Mesenchymal stem cell (in vitro differentiated cells and primary cell): ENCODE data around the gene CLEC20A.
A peak's percentile ranks its signal among the peaks of the same experiment; 100 is the strongest.

Experiments used
- DNase-seq: peaks from one replicate; pipeline ENCODE4 v3.0.0-alpha.2; 2013
- H2AFZ ChIP-seq: one replicate; pipeline ENCODE4 v1.6.1; 2013; ENCODE audit warnings: low read depth, mild to moderate bottlenecking, control low read depth, inconsistent platforms, low read length, moderate library complexity
- H2AK5ac ChIP-seq: 2 replicates; pipeline ENCODE4 v1.6.1; 2013; ENCODE audit warnings: low read length, moderate library complexity, mild to moderate bottlenecking, inconsistent platforms; ENCODE audit not compliant: severe bottlenecking
- H2BK120ac ChIP-seq: one replicate; pipeline ENCODE4 v1.6.1; 2013; ENCODE audit warnings: low read depth, mild to moderate bottlenecking, inconsistent platforms, low read length, moderate library complexity
- H2BK12ac ChIP-seq, 2 experiments: one replicate each; pipeline ENCODE4 v1.6.1; 2013; ENCODE audit warnings: inconsistent platforms in 2 of 2, low read length in 2 of 2, mild to moderate bottlenecking in 2 of 2, moderate library complexity in 2 of 2, control low read depth in 1 of 2
- H2BK15ac ChIP-seq: one replicate; pipeline ENCODE4 v1.6.1; 2013; ENCODE audit warnings: mild to moderate bottlenecking, low read depth, inconsistent platforms; ENCODE audit not compliant: poor library complexity, severe bottlenecking
- H2BK5ac ChIP-seq: 2 replicates; pipeline ENCODE4 v1.6.1; 2013; ENCODE audit warnings: low read depth, mild to moderate bottlenecking, low read length, control low read depth, inconsistent platforms; ENCODE audit not compliant: poor library complexity, severe bottlenecking
- H3K14ac ChIP-seq, 2 experiments: one replicate each; pipeline ENCODE4 v1.6.1; 2013; ENCODE audit warnings: inconsistent platforms in 2 of 2, low read length in 2 of 2, control low read depth in 1 of 2, mild to moderate bottlenecking in 1 of 2, moderate library complexity in 1 of 2
- H3K18ac ChIP-seq, 2 experiments: one replicate each; pipeline ENCODE4 v1.6.1; 2013; ENCODE audit warnings: inconsistent platforms in 2 of 2, low read length in 2 of 2, control low read depth in 1 of 2, low read depth in 1 of 2, mild to moderate bottlenecking in 1 of 2
- H3K23ac ChIP-seq, 2 experiments: one replicate each; pipeline ENCODE4 v1.6.1; 2013; ENCODE audit warnings: inconsistent platforms in 2 of 2, low read length in 2 of 2, mild to moderate bottlenecking in 2 of 2, moderate library complexity in 2 of 2, control low read depth in 1 of 2
- H3K27ac ChIP-seq: 2 replicates; pipeline ENCODE4 v1.5.1; 2013; ENCODE audit warnings: mild to moderate bottlenecking, moderate library complexity, low read length, control low read depth, inconsistent platforms; ENCODE audit not compliant: poor library complexity, severe bottlenecking
- H3K27me3 ChIP-seq, 2 experiments: 2 replicates each; pipeline versions ENCODE4 v1.6.1 to v1.7.0; 2013; ENCODE audit warnings: low read length in 2 of 2, mild to moderate bottlenecking in 2 of 2, moderate library complexity in 2 of 2, control low read depth in 1 of 2, inconsistent platforms in 1 of 2; ENCODE audit not compliant: control insufficient read depth in 1 of 2, insufficient read depth in 1 of 2
- H3K36me3 ChIP-seq, 2 experiments: 2 replicates each; pipeline versions ENCODE4 v1.6.1 to v1.7.0; 2013; ENCODE audit warnings: low read length in 2 of 2, control low read depth in 1 of 2, inconsistent platforms in 1 of 2, low read depth in 1 of 2, mild to moderate bottlenecking in 1 of 2; ENCODE audit not compliant: insufficient read depth in 2 of 2, control insufficient read depth in 1 of 2
- H3K4ac ChIP-seq, 2 experiments: one replicate each; pipeline ENCODE4 v1.6.1; 2013; ENCODE audit warnings: inconsistent platforms in 2 of 2, low read length in 2 of 2, mild to moderate bottlenecking in 2 of 2, moderate library complexity in 2 of 2, control low read depth in 1 of 2, low read depth in 1 of 2
- H3K4me1 ChIP-seq: 2 replicates; pipeline ENCODE4 v1.6.1; 2013; ENCODE audit warnings: low read depth, low read length, control low read depth; ENCODE audit not compliant: control insufficient read depth, insufficient read depth
- H3K4me2 ChIP-seq: 2 replicates; pipeline ENCODE4 v1.6.1; 2013; ENCODE audit warnings: low read length, mild to moderate bottlenecking, inconsistent platforms; ENCODE audit not compliant: poor library complexity, severe bottlenecking
- H3K4me3 ChIP-seq, 2 experiments: 2 replicates each; pipeline versions ENCODE4 v1.5.1 to v1.7.0; 2013; ENCODE audit warnings: low read length in 2 of 2, mild to moderate bottlenecking in 2 of 2, control low read depth in 1 of 2, low read depth in 1 of 2; ENCODE audit not compliant: insufficient read depth in 1 of 2
- H3K79me1 ChIP-seq: replicated peaks from 2 replicates; pipeline ENCODE4 v1.6.1; 2013; ENCODE audit warnings: mild to moderate bottlenecking, control low read depth, low read length, inconsistent platforms; ENCODE audit not compliant: poor library complexity, severe bottlenecking
- H3K9ac ChIP-seq: 2 replicates; pipeline ENCODE4 v1.7.0; 2013; ENCODE audit warnings: mild to moderate bottlenecking, low read length, moderate library complexity
- H3K9me3 ChIP-seq: 2 replicates; pipeline ENCODE4 v1.7.0; 2013; ENCODE audit warnings: mild to moderate bottlenecking, low read length; ENCODE audit not compliant: control insufficient read depth
- H4K8ac ChIP-seq: one replicate; pipeline ENCODE4 v1.6.1; 2013; ENCODE audit warnings: inconsistent platforms, mild to moderate bottlenecking, low read length, moderate library complexity
- H4K91ac ChIP-seq: one replicate; pipeline ENCODE4 v1.6.1; 2013; ENCODE audit warnings: mild to moderate bottlenecking, low read length, inconsistent platforms
- WGBS: methylation state at CpG from one replicate; pipeline ENCODE4 v1.1.7; 2013; ENCODE audit warnings: mixed read lengths; 5-methylcytosine and 5-hydroxymethylcytosine counted together

CLEC20A gene

DNA sequence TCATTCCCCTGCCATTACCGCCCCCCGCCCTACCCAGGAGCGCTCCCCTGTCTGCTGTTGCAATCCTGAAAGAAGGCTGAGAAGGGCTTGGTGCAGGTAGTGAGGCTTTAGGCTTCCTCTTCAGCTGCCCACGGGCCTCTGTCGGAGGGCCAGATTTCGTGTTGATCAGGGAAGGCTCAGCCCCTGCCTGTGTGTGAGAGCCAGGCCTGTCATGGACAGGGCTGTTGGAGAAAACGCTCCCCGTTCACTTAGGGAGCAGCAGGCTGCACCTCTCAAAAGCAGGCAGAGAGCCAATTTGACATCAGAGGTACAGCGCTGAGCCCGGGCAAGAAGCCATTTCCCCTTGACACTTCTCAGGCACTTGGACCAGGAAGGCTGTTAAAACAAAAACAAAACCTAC is 35.1 kb upstream of the CLEC20A start:
- H3K27ac ChIP-seq = no peak overlapping the region
- peak overlapping the region; percentile 82 for H4K8ac ChIP-seq
- H3K23ac ChIP-seq = no peak overlapping the region
- H3K18ac ChIP-seq = peak overlapping the region; percentile 28 to 60
- H3K9ac ChIP-seq = peak overlapping the region; percentile 52
- H4K91ac ChIP-seq = peak overlapping the region; percentile 44
- no peaks in the 10 kb centered on the region for H3K27me3 ChIP-seq
- H2BK120ac ChIP-seq = no peak overlapping the region
- 77% methylated on average over 10 of the region's 10 CpGs for WGBS
- no peak overlapping the region for H3K14ac ChIP-seq
- H3K9me3 ChIP-seq = no peaks in the 10 kb centered on the region
- DNase-seq = no peak
- no peaks in the 10 kb centered on the region for H3K36me3 ChIP-seq
- peak overlapping the region; percentile 32 to 67 for H3K4ac ChIP-seq
- peak overlapping the region; percentile 75 for H2BK12ac ChIP-seq
- peak overlapping the region; percentile 88 for H2AK5ac ChIP-seq
- H3K4me3 ChIP-seq = no peak overlapping the region
- H2AFZ ChIP-seq = no peak overlapping the region
- H2BK15ac ChIP-seq = peak overlapping the region; percentile 55
- no peaks in the 10 kb centered on the region for H3K79me1 ChIP-seq
- no peak overlapping the region for H2BK5ac ChIP-seq
- H3K4me2 ChIP-seq = no peak overlapping the region
- peaks cover 31% of the 10 kb centered on the region for H3K4me1 ChIP-seq

- WGBS = 74% methylated on average over 3 of the region's 3 CpGs
- Histone ChIP-seq H3K14ac (no peak overlapping the region), H4K91ac (no peak overlapping the region), H3K27me3 (no peaks in the 10 kb centered on the region), H3K4me2 (no peak overlapping the region), H3K4me3 (no peak overlapping the region), H2BK12ac (peak overlapping the region in 1 of 2 experiments; percentile 38), H2BK120ac (no peak overlapping the region), H4K8ac (no peak overlapping the region), H3K9ac (no peak overlapping the region), H3K23ac (no peak overlapping the region), H3K27ac (peak overlapping the region; percentile 41), H3K36me3 (no peaks in the 10 kb centered on the region), H3K4ac (no peak overlapping the region), H2AFZ (no peak overlapping the region), H3K79me1 (no peaks in the 10 kb centered on the region), H3K18ac (peak overlapping the region in 1 of 2 experiments; percentile 11), H3K9me3 (no peaks in the 10 kb centered on the region), H3K4me1 (peaks cover 25% of the 10 kb centered on the region), H2BK5ac (no peak overlapping the region), H2BK15ac (no peak overlapping the region), H2AK5ac (no peak overlapping the region)
- peak; percentile 17 for DNase-seq
Measured at GRCh38 chr1:178530502-178530901, 33.7 kb upstream of the CLEC20A start.

DNA sequence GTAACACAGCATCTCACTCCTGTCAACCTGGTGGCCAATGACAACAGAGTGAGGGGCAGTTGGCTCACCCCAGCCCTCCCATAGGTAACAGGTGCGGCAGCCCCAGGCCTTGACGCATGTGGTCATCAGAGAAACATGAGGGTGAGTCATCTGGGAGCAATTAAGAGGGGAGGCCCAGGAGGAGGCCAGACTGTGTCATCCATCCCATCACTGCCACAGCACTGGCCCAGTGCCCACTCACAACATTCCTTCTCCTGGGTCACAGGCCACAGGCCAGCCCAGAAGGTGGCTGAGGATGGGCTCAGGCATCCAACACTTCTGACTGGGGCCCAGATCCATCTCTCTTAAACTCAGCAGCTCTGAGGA is 33.3 kb upstream of the CLEC20A start:
- WGBS = 14% methylated on average over 2 of the region's 2 CpGs
- peaks cover 25% of the 10 kb centered on the region for H3K4me1 ChIP-seq
- no peak overlapping the region for H4K8ac ChIP-seq
- no peak overlapping the region for H3K23ac ChIP-seq
- no peak overlapping the region for H3K4me2 ChIP-seq
- no peak overlapping the region for H4K91ac ChIP-seq
- no peak overlapping the region for H2BK15ac ChIP-seq
- H2BK12ac ChIP-seq = peak overlapping the region in 1 of 2 experiments; percentile 30
- H3K36me3 ChIP-seq = no peaks in the 10 kb centered on the region
- peak overlapping the region in 1 of 2 experiments; percentile 10 for H3K4ac ChIP-seq
- H3K79me1 ChIP-seq = no peaks in the 10 kb centered on the region
- no peak overlapping the region for H2AFZ ChIP-seq
- H2BK120ac ChIP-seq = no peak overlapping the region
- H2AK5ac ChIP-seq = no peak overlapping the region
- peak overlapping the region; percentile 41 for H3K27ac ChIP-seq
- no peak overlapping the region for H3K14ac ChIP-seq
- H3K9me3 ChIP-seq = no peaks in the 10 kb centered on the region
- DNase-seq = peak; percentile 57
- peak overlapping the region in 1 of 2 experiments; percentile 11 for H3K18ac ChIP-seq
- H3K9ac ChIP-seq = no peak overlapping the region
- H3K4me3 ChIP-seq = no peak overlapping the region
- H2BK5ac ChIP-seq = no peak overlapping the region
- H3K27me3 ChIP-seq = no peaks in the 10 kb centered on the region

DNA sequence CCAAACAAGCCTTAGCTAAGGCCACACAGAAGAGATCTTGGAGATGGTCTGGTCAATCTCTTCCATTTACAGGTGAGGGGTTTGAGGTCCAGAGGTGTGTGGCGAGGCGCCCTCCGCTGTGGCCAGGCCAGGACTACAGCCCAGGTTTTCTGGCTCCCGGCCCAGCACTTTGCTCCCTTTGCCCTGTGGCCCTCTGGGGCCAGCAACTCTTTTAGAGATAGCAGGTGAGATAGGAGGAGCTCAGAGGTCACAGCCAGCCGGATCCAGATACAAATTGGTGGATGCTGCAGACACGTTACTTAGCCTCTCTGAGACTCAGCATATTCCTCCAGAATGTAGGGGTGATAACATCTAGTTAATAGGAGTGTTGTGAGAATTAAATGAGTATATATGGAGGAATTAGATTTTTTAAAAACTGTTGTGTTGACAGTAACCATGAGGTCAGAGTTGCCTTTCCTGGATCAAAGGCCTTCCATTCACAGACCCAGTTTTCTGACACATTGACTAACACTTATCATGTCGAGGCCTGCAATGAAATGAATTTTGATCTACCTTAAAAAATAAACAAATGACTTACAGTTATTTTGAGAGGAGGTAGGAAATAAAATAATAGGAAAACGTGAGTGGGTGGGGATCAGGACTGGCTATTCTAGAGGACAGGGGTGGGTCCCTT is 32.7 kb upstream of the CLEC20A start:
- H2BK15ac ChIP-seq = no peak overlapping the region
- no peak overlapping the region for H4K8ac ChIP-seq
- no peak overlapping the region for H3K4ac ChIP-seq
- no peaks in the 10 kb centered on the region for H3K79me1 ChIP-seq
- no peak overlapping the region for H3K18ac ChIP-seq
- 92% methylated on average over 7 of the region's 8 CpGs for WGBS
- no peak overlapping the region for H2BK120ac ChIP-seq
- H3K23ac ChIP-seq = no peak overlapping the region
- no peak overlapping the region for H3K4me2 ChIP-seq
- H3K27me3 ChIP-seq = no peaks in the 10 kb centered on the region
- no peak overlapping the region for H2BK12ac ChIP-seq
- no peaks in the 10 kb centered on the region for H3K36me3 ChIP-seq
- H4K91ac ChIP-seq = no peak overlapping the region
- H3K9me3 ChIP-seq = peaks cover 2% of the 10 kb centered on the region
- H3K4me3 ChIP-seq = no peak overlapping the region
- H2BK5ac ChIP-seq = peak overlapping the region; percentile 66
- DNase-seq = no peak
- H3K27ac ChIP-seq = no peak overlapping the region
- H3K9ac ChIP-seq = no peak overlapping the region
- H3K14ac ChIP-seq = no peak overlapping the region
- H2AK5ac ChIP-seq = peak overlapping the region; percentile 62
- peaks cover 25% of the 10 kb centered on the region for H3K4me1 ChIP-seq
- H2AFZ ChIP-seq = no peak overlapping the region
